ENCODE measurements around the gene ANGPT4.
"Not testable (repeated sequence)": the region's sequence is repeated elsewhere in the genome, so short reads cannot be mapped to it uniquely, and the experiment has no call there.

ANGPT4 gene

GRCh38 chr20:873875-874607, 42.1 kb downstream of the ANGPT4 start:
- no peak for DNase-seq (ENCODE audit: low read depth)

DNA sequence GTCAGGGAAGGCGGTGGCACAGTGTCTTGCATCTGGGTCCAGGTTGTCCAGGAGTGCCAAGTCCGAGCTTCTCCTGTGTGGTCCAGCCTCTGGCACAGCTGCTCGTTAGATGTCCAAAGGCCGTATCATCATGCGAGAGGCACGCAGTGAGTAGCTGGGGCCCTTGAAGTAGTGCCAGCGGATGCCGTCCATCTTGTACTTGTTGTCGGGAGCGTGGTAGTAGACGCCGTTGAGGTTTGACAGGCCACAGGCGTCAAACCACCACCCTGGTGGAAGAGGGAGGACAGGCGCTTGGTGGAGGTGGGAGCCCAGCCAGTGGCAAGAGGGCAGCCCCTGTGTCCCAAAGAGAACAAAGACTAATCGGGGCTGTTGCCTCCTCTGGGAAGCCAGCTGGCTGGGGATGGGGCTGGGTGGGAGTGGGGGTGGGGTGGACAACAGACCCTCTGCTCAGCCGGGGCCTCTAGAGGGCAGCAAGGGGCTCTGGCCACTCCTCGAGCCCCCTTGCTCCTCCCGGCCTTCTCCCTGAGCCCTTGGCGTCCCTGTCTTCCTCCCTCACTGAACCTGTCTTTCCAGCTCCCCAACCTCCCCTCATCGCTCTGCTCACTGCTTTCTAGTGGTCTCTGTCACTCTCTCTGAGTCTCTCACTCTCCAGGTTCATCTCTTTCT, 43.1 kb downstream of the ANGPT4 start:
- DNase-seq (ENCODE audit: low read depth), result no peak

DNA sequence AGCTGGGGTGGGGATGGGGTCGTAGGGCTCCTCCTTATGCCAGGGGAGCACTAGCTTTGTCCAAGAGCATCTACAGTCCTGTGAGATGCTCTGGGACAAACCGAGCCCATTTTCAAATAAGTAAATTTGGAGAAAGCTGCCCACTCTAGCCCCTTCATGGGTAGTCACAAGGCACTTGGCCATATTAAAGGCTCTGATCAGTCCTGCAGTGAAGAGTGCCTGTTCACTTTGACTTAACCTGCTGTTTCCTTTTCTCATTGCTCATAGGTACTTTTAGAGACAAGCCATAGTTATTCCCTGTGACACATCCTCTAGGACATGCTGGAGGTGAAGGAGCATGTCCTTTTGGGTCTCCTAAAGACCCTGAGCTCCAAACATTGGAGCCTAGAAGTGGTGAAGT, 44.2 kb downstream of the ANGPT4 start:
- no peak for DNase-seq (ENCODE audit: low read depth)

DNA sequence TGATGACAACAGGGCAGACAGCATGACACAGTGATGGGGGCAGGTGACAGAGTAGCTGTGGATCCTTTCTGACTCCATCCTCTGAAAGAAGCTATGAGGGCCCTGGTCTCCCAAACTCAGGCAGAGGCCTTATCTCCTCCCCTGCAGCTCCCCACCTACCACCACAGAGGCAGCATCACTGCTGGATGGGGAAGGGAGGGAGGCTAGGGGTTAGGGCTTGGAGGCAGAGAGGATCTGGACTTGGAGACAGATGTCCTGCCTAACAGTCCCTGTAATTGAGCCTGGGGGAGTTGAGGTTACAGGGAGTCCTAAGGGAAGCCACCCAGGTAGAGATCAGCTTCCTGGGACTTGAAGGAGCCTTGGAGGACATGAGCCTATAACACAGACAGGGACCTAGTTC, 44.7 kb downstream of the ANGPT4 start:
- no peak for DNase-seq (ENCODE audit: low read depth)

GRCh38 chr20:870758-871157, 45.4 kb downstream of the ANGPT4 start:
- no peak for DNase-seq (ENCODE audit: low read depth)

DNA sequence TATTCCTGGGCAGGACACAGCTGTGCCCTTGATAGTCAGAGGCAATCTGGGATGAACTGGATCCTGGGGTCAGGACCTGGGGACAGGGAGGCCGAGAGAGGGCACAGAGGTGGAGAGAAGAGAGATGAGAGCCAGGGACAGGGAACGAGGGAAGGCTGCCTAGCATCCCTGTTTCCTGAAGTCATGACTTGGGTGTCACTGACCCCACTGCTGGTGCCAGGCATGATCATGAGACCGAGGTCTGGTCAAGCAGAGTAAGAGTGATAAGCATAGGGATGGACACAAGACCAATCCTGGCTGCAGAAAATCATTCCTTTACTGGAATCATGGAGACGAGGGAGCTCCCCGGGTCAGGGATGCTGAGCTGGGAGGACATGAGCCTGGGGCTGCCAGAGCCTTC, 46.5 kb downstream of the ANGPT4 start:
- DNase-seq (ENCODE audit: low read depth), result no peak

DNA sequence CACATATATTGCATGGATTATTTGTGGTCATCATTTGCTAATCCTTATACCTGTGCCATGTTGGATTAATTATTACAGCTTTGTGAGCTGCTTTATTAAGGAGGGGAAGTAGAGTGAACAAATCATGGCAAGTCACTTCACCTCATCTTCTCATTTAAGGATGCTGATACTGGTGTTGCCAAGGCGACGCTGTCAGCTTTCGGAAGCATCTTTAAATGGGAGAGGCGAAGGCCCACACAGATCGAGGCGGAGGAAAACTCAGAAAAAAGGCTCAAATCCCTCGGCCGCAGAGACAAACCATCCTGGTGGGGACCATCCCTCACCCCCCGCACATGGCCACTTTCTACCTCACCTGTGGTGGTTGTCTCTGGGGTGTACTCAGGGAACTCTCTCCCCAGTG, 47.9 kb downstream of the ANGPT4 start:
- no peak for DNase-seq (ENCODE audit: low read depth)

DNA sequence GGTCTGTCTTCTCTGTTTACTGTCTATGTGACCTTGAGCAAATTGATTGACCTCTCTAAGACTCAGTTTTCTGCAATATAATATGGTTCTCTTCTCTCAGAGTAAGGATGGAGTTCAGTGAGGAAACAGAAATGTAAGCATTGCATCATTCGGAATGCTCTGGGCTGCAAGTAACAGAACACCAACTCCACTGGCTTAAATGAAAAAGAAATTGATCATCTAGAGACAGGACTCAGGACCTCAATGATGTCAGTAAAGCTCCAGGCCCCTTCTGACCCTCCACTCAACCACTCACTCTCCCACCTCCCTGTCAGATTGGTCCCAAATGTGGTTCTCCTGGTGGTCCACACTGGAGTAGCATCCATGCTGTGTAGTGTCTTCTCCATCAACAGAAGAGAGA, 50.7 kb downstream of the ANGPT4 start:
- DNase-seq (ENCODE audit: low read depth), result no peak

DNA sequence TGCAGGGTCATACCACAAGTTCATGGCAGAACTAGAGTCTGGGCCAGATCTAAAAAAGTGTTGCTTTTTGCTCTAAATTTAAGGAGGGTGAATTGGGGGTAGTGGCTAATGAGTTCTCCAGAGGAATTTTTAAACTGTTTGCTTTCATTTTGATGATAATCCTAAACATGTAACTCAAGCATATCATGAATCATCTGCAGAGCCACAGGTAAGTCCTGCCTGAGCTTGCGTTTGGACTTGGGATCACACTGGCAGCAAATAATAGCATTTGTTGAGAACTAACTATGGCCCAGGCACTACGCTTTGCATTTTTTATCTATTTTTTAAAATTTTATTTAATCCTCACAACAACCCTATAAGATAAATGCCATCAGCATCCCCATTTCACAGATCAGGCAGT, 55.2 kb downstream of the ANGPT4 start:
- DNase-seq (ENCODE audit: low read depth), result no peak

DNA sequence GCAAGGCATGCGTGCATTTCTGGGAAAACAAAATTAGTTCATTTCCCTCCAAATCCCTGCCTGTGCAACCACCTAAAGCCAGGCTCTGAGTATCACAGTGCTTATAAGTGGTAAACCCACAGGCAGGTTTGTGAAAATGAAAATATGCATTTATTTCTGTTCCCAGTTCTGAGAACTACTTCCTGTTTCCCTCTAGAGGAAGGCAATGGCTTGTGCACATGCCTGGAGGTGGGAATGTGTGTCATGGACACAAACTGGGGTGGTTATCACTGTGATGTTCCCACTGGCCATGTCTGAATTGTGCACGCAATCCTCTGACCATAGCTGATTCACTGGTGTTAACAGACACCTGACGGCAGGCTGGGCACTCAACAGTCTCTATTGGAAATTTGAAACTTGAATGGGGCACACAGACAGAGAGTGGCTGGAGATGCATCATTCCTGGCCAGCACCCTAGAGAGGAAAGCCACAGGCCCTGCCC, 56.3 kb downstream of the ANGPT4 start:
- no peak for DNase-seq (ENCODE audit: low read depth)

DNA sequence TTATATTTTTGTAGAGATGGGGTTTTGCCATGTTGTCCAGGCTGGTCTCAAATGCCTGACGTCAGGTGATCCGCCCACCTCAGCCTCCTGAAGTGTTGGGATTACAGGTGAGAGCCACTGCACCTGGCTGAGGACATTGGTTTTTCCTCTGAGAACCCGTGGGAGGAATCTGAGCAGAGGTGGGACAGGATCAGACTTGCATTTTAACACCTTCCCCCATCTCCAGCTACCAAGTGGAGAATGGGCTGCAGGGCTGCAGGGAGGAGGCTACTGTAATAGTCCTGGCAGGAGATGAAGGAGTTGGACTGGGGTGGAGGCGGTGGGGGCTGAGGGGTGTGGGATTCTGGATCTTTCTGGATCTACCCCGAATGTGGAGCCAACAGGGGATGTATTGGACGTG, 58.1 kb downstream of the ANGPT4 start:
- DNase-seq (ENCODE audit: low read depth), result no peak

GRCh38 chr20:856361-856775, 59.8 kb downstream of the ANGPT4 start:
- DNase-seq (ENCODE audit: low read depth), result no peak

GRCh38 chr20:855466-856360, 60.4 kb downstream of the ANGPT4 start:
- no peak for DNase-seq (ENCODE audit: low read depth)

GRCh38 chr20:854601-855000, 61.5 kb downstream of the ANGPT4 start:
- DNase-seq (ENCODE audit: low read depth), result no peak

DNA sequence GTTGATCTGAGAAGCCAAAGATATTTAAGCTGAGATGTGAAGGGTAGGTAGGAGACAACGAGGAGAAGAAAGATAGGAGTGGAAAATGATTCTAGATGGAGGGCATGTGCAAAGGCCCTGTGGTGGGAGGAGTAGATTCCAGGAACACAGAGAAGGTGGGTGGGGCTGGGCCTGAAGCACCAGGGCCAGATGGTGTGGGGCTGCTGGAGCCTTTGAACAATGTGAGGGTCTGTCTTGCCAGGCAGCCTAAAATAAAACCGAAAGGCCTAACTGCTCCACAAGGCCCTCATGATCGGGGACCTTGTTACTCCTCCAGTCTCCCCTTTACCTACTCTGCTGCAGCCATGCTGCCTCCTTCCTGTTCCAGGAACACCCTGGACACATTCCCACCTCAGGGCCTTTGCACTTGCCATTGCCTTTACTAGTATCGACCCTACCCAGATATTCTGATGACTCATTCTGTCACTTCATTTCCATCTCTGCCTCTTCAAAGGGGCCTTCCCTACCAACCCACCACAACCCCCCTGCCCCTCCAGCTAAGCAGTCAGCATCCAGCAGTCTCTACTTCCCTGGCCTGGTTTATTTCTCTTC, 62.6 kb downstream of the ANGPT4 start:
- DNase-seq (ENCODE audit: low read depth), result no peak

GRCh38 chr20:848731-849130, 67.4 kb downstream of the ANGPT4 start:
- not testable (repeated sequence) for DNase-seq (ENCODE audit: low read depth)

DNA sequence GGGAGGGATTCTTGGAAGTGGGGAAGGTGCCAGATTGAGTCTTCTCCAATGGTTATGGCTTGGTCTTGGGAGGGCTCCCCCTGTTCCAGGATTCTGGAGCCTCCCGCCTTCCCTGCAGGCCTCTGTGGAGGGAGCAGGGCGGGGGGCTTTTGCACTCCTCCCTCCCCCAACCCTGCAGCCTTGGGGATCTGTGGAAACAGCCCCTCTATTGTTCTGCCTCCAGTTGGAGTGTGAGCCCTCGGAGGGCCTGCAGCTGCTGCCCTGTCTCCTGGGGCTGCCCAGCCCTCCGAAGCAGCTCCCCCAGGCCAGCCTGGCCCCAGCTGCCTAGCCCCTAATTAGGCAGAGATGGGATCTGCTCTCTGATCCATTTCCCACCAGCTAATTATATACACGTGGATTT, 67.9 kb downstream of the ANGPT4 start:
- DNase-seq (ENCODE audit: low read depth), result no peak

DNA sequence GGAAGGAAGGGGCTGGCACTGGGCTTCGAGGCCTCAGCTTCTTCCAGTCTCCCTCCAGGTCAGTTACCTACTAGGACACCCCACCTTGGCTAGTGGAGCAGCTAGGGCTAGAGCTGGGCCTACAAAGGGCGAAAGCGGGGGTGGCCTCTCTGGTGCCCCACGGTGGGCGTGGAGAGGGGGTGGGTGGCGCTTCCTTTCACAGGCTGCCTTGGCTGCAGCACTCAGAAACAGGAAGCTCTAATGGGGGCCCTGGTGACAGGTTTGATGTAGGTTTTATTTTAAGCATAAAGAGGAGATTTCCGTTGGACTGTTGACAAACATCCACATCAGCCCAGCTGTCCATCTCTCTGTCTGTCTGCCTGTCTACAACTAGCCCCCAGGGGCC, 69.2 kb downstream of the ANGPT4 start:
- DNase-seq (ENCODE audit: low read depth), result no peak

DNA sequence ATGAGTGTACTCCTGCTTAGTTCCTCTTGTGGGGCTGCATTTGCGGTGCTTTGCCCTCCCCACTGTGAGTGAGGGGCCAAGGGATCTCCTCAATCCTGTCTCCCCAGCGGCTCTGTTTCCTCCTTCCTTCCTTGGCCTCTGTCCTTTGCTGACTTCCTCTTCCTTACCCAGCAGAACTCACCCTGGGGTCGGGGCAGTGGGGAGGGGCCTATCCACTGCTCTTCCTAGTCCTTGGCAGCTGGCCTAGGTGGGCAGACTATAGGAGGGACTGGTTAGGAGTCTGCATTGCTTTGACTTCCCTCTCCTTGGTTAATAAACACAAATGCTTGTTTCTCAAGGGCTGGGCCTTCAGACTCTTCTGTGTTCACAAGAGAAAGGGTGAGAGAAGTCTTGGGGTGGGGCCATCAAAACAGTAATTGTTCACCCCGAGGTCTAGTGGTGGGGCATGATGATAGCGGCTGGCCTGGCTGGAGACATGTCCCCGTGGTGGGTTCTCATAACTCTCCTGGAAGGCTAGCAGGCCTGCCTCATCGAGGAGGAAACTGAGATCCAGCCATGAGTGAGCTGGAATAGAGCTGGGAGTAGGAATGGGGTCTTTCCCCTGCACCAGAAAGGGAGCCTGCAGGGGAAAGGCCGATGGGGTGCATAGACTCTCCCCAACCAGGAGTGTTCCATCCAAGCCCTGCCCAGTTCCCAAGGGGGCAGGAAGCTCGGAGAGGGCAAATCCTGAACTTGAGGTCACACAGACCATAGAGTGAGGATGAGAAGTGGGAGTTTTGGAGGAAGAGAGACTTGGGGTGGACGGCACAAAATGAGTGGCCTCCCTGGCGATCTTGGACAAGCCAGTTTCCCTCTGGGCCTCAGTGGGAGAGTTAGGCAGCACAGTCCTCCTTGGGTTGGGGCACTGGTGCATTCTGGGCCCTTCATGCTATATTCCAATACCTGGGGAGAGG, 69.9 kb downstream of the ANGPT4 start:
- no peak for DNase-seq (ENCODE audit: low read depth)

DNA sequence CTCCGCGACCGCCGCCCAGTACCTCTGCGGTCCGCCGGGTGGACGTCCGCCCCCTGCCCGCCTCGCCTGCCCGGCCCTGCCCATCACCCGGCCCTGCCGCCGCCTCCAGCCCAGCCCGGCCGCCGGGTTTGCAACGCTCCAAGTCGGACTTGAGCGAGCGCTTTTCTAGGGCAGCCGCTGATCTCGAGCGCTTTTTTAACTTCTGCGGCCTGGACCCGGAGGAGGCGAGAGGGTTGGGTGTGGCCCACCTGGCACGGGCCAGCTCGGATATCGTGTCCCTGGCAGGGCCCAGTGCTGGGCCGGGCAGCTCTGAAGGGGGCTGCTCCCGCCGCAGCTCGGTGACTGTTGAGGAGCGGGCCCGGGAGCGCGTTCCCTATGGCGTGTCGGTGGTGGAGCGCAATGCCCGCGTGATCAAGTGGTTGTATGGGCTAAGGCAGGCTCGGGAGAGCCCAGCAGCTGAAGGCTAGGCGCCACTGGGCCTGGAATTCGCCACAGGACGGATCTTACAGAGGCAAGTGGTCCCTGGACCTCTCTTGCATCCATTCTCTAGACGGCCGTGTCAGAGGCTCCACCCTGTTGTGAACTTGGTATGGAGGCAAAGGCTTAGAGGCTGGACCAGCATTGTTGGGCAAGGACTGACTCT, 70.8 kb downstream of the ANGPT4 start:
- DNase-seq (ENCODE audit: low read depth), result no peak

All from stimulated activated CD8-positive, alpha-beta memory T cell treated with anti-CD3 and anti-CD28 coated beads, Interleukin-15, amount 100 ng/mL, for 1 hour (primary cell).